Heart left ventricle (tissue), 16 donors: ENCODE results near the gene PHF24. TPM values are rescaled to one million over a fixed set of nuclear protein-coding genes. Genes with fewer than 3 reads are reported as not detected.

Experiments
- ATAC-seq, 4 donors: fragments of 200-7000 bp; cut with Tn5 transposase; one replicate each; pipeline ENCODE4 v1.9.1; 2020 to 2022; ENCODE audit warnings: moderate library complexity in 4 of 4, mild to moderate bottlenecking in 3 of 4, moderate number of reproducible peaks in 1 of 4
- DNase-seq, 5 donors: peaks; one replicate each; pipeline ENCODE4 v3.0.0-alpha.2; 2020
- H3K27ac ChIP-seq, 12 donors: fragments of 200-600 bp; sonication (generic) in 4 of 12; one replicate each; pipeline versions ENCODE4 v1.5.0 to v1.8.0; 2016 to 2022; ENCODE audit warnings: mild to moderate bottlenecking in 2 of 12
- H3K27me3 ChIP-seq, 9 donors: fragments of 200-600 bp; sonication (generic) in 2 of 9; one replicate each; pipeline versions ENCODE4 v1.5.1 to v1.8.0; 2016 to 2022; ENCODE audit warnings: mild to moderate bottlenecking in 3 of 9
- H3K36me3 ChIP-seq, 9 donors: fragments of 200-600 bp; sonication (generic) in 2 of 9; one replicate each; pipeline versions ENCODE4 v1.5.0 to v1.8.0; 2018 to 2022; ENCODE audit warnings: mild to moderate bottlenecking in 2 of 9
- H3K4me1 ChIP-seq, 12 donors: fragments of 200-600 bp; sonication (generic) in 4 of 12; one replicate each; pipeline versions ENCODE4 v1.5.0 to v1.8.0; 2016 to 2022; ENCODE audit warnings: mild to moderate bottlenecking in 3 of 12
- H3K4me3 ChIP-seq, 12 donors: fragments of 200-600 bp; sonication (generic) in 4 of 12; one replicate each; pipeline versions ENCODE4 v1.5.0 to v1.8.0; 2017 to 2022; ENCODE audit warnings: mild to moderate bottlenecking in 9 of 12, moderate library complexity in 4 of 12
- H3K9me3 ChIP-seq, 12 donors: fragments of 200-600 bp; sonication (generic) in 4 of 12; one replicate each; pipeline versions ENCODE4 v1.5.0 to v1.8.0; 2016 to 2022; ENCODE audit warnings: mild to moderate bottlenecking in 1 of 12
- CTCF ChIP-seq, 12 donors: fragments of 200-600 bp; sonication (generic) in 4 of 12; IDR thresholded peaks; one replicate each; pipeline versions ENCODE4 v1.5.0 to v1.8.0; 2018 to 2022; ENCODE audit warnings: antibody characterized with exemption in 12 of 12, mild to moderate bottlenecking in 5 of 12
- POLR2A ChIP-seq, 2 donors: fragments of 450-650 bp; IDR thresholded peaks; one replicate each; pipeline ENCODE4 v1.6.1; 2017; ENCODE audit warnings: antibody characterized with exemption in 2 of 2, mild to moderate bottlenecking in 2 of 2, moderate library complexity in 2 of 2
- WGBS, 4 donors: extraction: QIAGEN DNeasy Blood & Tissue Kit in 2 of 4; methylation state at CpG; one replicate each; pipeline versions ENCODE4 v1.1.5 to v1.1.7; 2013 to 2018; 5-methylcytosine and 5-hydroxymethylcytosine counted together
- intact Hi-C, 10 donors: fragments of 100-400 bp; cut with DNase I; formaldehyde crosslinking; loops; one replicate each; pipeline versions ENCODE4 v1.11.1 to v1.14.2; 2022
- polyA plus RNA-seq, 2 donors: library from polyadenylated mRNA; stranded (reverse); fragments of 200-250 nt; gene quantifications; one replicate each; pipeline ENCODE4 v1.2.3, GENCODE V29; 2013
- total RNA-seq, 9 donors: library from RNA; depleted of rRNA in 2 of 9; stranded (reverse); fragments of >200 nt in 2 of 9; fragmentation: NEBNext Ultra II Directional in 3 of 9; extraction: Animal tissue kit (Norgen Biotek cat#: 25700) in 3 of 9; gene quantifications; one replicate each; pipeline versions ENCODE4 v1.1.0 to v1.2.4, GENCODE V29; 2016 to 2023
- donor health status: ischemic (EF 13 %, LVEDD 7.1; RV severe dilation, severe dysfunction).
- donor health status: healthy with polysubstance abuse.
- donor health status: DM: no; HTN: yes; CAD: no.
- donor health status: DM: no; HTN: no; CAD: no.
- donor health status: ischemic (EF 25% LVEDD 6.9; RV normal size, moderate dysfunction).
- donor health status: ischemic (EF 25% LVEDD 5.7; RV mildly dilated, moderate dysfunction).
- donor health status: healthy.
- donor health status: DM: yes; HTN: yes; CAD: no.
- donor health status: ischemic (EF 35%, LVEDD 5.7; RV mildly dilated, moderate dysfunction).
- donor health status: nonischemic (EF 11% LVEDD 7.7; RV severe dilation, severe dysfunction).
- donor health status: DM: yes; HTN: yes; CAD: no.
- donor health status: PGD.
- donor health status: ischemic (EF 29% LVEDD 5.4; RV normal size, mild dysfunction).
- donor health status: nonischemic (EF 23%, LVEDD 6.1; RV moderate dilation, normal function).

PHF24 gene
- total and polyA plus RNA-seq, 11 donors, result 0.06 to 2.2 (median 0.24) TPM; not detected in 1

- Histone ChIP-seq H3K4me3 (peak overlapping the region in 2 of 12 donors; percentile 9 to 68), H3K9me3 (no peaks in the 10 kb centered on the region), H3K4me1 (peaks cover 8 to 79% (median 64%) of the 10 kb centered on the region in 12 donors), H3K36me3 (peaks cover 0 to 15% (median 8%) of the 10 kb centered on the region in 9 donors), H3K27ac (peak overlapping the region in 11 of 12 donors; percentile 89 to 99 (median 96)), H3K27me3 (no peaks in the 10 kb centered on the region)
- DNase-seq (peak; percentile 53 to 88 (median 70)), ATAC-seq (peak; percentile 10 to 17 (median 14))
- TF ChIP-seq POLR2A (IDR thresholded peaks at IDR 0.05), result no peak
- TF ChIP-seq CTCF (IDR thresholded peaks at IDR 0.05), result peak in 4 of 12 donors; percentile 15 to 26 (median 22)
- WGBS, 4 donors, result 54 to 72% (median 59%) methylated on average over 10 to 15 of the region's 15 CpGs
- intact Hi-C loops, result loop anchor here in 3 of 10 donors (2.0 to 5.0 kb wide), 2 partner anchors 81 kb away; partner anchors contain the start of gene VCP (in 3 of the 3)
Measured at GRCh38 chr9:34991607-34992375, 33.7 kb downstream of the PHF24 start.

GRCh38 chr9:34992376-34992951, 34.4 kb downstream of the PHF24 start:
- H3K27ac ChIP-seq, result peak overlapping the region in 11 of 12 donors; percentile 89 to 99 (median 96)
- H3K27me3 ChIP-seq, result no peaks in the 10 kb centered on the region
- H3K9me3 ChIP-seq, result no peaks in the 10 kb centered on the region
- peaks cover 0 to 22% (median 15%) of the 10 kb centered on the region in 9 donors for H3K36me3 ChIP-seq
- WGBS, 4 donors, result 56 to 70% (median 56%) methylated on average over 15 to 16 of the region's 16 CpGs
- peak overlapping the region in 7 of 12 donors; percentile 24 to 50 (median 36) for H3K4me3 ChIP-seq
- TF ChIP-seq CTCF (IDR thresholded peaks at IDR 0.05), result no peak
- TF ChIP-seq POLR2A (IDR thresholded peaks at IDR 0.05), result peak in 1 of 2 donors; percentile 44
- ATAC-seq, result peak; percentile 2 to 18 (median 9)
- intact Hi-C loops, result loop anchor here in 3 of 10 donors (2.0 to 5.0 kb wide), 2 partner anchors 80 kb away; partner anchors contain the start of gene VCP (in 3 of the 3)
- peaks cover 8 to 86% (median 64%) of the 10 kb centered on the region in 12 donors for H3K4me1 ChIP-seq
- DNase-seq, result peak; percentile 54 to 92 (median 75)

- intact Hi-C loops, result loop anchor here in 4 of 10 donors (2.0 to 5.0 kb wide), 3 partner anchors 77 to 79 kb away; partner anchors contain the start of gene VCP (in 3 of the 4)
- H3K4me1 ChIP-seq, result peaks cover 8 to 91% (median 63%) of the 10 kb centered on the region in 12 donors
- H3K27me3 ChIP-seq, result no peaks in the 10 kb centered on the region
- peaks cover 0 to 32% (median 20%) of the 10 kb centered on the region in 9 donors for H3K36me3 ChIP-seq
- peak overlapping the region in 10 of 12 donors; percentile 20 to 50 (median 35) for H3K4me3 ChIP-seq
- peak overlapping the region in 11 of 12 donors; percentile 89 to 99 (median 96) for H3K27ac ChIP-seq
- DNase-seq (peak; percentile 87 to 94 (median 89)), ATAC-seq (peak; percentile 52 to 71 (median 56))
- 19 to 25% (median 22%) methylated on average over 9 to 10 of the region's 10 CpGs for WGBS, 4 donors
- TF ChIP-seq CTCF (IDR thresholded peaks at IDR 0.05), result no peak
- TF ChIP-seq POLR2A (IDR thresholded peaks at IDR 0.05), result peak in 1 of 2 donors; percentile 44
- H3K9me3 ChIP-seq, result no peaks in the 10 kb centered on the region
Measured at GRCh38 chr9:34993502-34994259, 35.6 kb downstream of the PHF24 start.
